GM04504 (cell line): ENCODE measurements around the gene POU2F1.

Experiments
- DNase-seq: peaks from one replicate; pipeline ENCODE4 v3.0.0-alpha.2; 2012; ENCODE audit warnings: low read depth

The POU2F1 gene

DNA sequence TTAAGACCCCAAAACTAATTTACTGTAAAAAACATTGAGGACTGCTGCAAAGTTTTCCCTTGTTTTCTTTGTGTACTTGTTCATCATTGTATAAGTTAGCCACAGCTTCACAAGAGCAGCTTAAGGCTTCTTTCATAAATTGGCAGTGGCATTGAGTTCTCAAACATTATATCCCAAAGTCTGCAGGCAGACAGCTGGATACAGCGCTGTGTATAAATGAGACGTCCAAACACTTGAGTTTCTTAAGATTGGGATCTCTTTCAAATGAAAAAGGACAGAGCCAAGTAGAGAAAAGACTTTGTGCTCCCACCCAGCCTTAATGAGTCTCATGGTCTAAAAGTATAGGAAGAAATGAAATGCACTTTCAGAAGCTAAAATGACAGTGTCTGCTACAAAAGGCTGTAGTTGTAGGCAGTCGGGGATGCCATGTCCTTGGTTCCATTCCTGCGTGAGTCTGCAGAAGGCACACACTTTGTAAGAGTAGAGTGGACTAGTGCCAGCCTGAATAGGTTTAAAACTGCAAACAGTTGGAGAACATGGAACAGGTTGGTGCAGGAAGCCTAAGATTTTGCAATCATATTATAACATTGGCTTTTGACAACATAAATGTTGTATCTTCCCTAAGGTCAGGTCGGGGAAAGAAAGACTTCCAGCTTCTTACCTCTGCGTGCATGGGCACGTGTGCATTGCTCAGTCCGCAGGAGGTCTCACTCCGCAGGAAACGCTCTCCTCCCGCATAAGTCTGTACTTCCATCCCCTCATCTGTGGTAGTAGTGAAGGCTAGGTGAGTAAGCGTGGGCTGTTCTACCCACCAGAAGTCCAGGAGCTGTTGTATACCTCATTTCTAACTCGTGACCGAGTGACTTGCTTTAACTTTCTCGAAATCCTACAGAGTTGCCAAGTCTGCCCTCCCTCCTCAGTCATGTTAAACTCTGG, 203.3 kb downstream of the POU2F1 start:
- no peak for DNase-seq

DNA sequence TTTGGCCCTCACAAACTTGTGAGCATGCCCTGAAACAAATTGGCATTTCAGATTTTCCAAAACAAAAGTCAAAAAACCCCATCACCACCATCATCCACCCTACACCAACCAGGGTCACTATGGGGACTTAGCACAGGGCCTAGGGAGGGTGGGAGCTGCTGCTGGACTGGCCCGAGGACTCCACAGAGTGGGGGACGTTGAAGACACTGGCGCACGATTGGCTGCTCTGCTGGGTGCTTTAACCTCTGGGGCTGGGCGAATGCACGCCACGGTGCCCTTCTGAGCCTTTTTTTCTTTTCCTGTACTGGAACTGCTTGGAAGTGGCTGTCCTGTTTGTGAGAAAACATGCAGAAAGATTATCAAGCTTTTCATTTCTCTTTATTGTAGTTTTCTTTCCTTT, 204.8 kb downstream of the POU2F1 start:
- DNase-seq: no peak

- DNase-seq: no peak
Measured at GRCh38 chr1:167426716-167427115, 206.0 kb downstream of the POU2F1 start.

GRCh38 chr1:167427848-167428247, 207.2 kb downstream of the POU2F1 start:
- peak; percentile 12 for DNase-seq

GRCh38 chr1:167428395-167428794, 207.7 kb downstream of the POU2F1 start:
- DNase-seq: peak; percentile 26

GRCh38 chr1:167429612-167430011, 208.9 kb downstream of the POU2F1 start:
- DNase-seq: no peak

DNA sequence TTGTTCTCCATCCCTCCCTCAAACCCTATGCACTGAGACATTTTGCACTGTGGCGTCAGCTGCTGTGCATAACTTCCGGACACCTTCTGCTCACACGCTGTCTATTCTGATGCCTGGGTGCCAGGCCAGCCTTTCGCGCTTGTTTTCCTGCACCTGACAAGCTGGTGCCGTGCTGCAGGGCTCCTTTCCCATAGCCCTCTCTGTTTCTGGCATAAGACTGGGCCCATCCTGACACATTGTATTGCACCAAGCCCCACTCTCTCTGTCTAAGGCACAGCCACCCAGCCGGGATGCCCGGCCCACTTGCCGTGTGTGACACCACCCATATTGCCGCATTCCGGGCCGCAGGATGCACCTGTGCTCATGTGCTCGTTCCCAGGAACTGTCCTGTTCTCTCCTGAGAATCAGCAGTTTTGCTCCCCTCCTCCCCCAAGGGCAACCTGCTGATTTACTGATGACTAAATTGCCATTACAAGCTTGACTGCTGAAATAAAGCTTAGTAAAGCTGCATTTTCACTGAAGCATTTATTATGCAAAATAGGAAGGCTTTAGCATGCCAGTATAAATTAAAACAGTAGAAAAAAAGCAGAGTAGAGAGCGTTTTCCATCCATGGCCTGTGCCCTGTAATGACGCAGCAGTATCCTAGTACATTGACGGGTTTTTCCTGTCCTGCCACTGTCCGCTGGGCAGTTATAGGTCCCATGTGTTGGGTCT, 209.6 kb downstream of the POU2F1 start:
- no peak for DNase-seq

- no peak for DNase-seq
Measured at GRCh38 chr1:167430849-167431242, 210.2 kb downstream of the POU2F1 start.

- no peak for DNase-seq
Measured at GRCh38 chr1:167431261-167431908, 210.7 kb downstream of the POU2F1 start.

GRCh38 chr1:167431909-167432650, 211.4 kb downstream of the POU2F1 start:
- DNase-seq: no peak

DNA sequence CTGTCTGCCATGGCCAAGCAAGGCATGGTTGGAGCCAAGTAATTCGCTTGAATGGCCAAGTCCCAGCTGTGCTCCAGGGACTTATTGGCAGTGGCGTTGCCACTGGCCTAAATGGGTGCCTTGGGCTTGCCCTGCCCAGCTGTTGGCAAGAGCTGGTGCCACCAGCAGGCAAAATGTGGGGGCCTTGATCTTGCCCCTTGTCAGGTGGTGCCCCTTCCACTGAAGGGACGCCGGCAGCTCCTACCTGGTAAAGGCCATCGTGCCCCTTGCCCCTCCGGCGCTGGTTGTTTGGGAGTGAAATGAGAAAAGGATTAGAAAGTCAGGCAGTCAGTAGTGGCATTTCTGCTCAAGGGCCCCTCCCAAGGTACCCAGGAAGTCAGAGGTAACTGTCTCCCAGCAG, 212.1 kb downstream of the POU2F1 start:
- no peak for DNase-seq

GRCh38 chr1:167433884-167434283, 213.2 kb downstream of the POU2F1 start:
- DNase-seq: no peak

- DNase-seq: no peak
Measured at GRCh38 chr1:167434306-167434705, 213.6 kb downstream of the POU2F1 start.

DNA sequence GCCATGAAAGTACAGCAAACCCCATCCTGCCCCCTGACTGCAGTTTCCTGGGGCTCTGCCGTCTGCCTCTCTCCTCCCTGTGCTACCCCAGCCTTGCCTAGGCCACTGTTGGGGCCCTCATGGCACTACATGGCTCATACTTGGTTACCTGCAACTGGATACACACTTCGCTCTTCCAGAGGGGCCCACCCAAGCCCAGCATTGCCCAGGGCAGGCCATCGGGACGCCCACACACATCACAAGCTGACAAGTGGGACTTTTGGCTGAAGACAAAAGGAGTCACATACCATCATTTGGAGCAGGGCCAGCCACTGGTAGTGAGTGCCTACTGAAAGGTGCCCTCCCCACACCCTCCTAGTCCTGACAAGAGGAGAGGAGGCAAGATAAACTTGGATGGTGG, 214.8 kb downstream of the POU2F1 start:
- no peak for DNase-seq

- no peak for DNase-seq
Measured at GRCh38 chr1:167438171-167439138, 217.8 kb downstream of the POU2F1 start.

DNA sequence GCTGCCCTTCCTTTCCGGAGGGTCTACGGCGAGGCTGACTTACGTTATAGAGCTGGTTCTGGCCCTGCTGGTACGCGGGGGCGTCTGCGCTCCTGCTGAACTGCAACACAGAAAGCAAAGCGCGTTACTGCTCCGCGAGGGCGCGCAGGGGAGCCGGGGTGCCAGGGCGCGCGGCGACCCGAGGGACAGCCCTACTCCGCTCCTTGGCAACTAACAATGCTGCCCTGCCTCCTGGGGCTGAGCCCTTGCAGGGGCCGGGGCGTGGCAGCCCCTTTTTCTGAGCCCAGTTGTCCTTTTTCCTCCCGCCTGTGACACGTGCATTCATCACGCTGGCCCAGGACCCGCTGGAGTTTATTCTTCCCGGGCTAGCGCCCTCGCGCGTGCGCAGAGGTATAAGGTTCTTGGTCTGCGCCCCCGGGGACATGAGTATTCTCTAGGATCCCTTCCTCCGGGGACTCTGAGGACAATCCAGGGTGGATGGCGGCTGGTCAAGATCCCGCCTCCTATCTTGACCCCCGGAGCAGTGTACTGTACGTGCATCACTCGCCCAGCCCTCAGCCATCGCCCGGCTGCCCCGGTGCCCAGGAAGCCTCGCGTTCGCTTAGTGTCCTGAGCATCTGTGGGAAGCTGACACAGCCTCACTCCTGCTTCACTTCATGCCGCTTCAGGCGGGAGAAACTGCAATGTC, 218.8 kb downstream of the POU2F1 start:
- DNase-seq: peak; percentile 6

DNA sequence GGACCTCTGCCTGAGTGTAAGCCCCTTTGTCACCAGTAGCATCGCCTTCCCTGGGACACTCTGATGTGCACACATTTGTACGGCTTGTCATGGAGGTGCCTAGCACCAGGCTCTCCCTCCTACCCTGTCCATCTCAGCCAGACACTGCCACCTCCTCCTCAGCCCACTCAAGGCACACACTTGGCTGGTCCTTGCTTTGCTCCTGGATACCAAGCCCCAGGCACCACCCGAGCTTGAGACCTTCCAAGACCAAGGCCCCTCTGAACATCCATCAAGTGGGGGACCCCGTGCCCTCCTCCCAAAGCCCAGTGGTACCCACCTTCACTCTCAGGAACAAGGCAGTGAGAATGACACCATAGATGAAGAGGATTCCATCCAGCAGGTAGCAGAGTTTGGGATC, 219.7 kb downstream of the POU2F1 start:
- no peak for DNase-seq

GRCh38 chr1:167440776-167441175, 220.1 kb downstream of the POU2F1 start:
- no peak for DNase-seq

GRCh38 chr1:167441222-167441621, 220.5 kb downstream of the POU2F1 start:
- no peak for DNase-seq

DNA sequence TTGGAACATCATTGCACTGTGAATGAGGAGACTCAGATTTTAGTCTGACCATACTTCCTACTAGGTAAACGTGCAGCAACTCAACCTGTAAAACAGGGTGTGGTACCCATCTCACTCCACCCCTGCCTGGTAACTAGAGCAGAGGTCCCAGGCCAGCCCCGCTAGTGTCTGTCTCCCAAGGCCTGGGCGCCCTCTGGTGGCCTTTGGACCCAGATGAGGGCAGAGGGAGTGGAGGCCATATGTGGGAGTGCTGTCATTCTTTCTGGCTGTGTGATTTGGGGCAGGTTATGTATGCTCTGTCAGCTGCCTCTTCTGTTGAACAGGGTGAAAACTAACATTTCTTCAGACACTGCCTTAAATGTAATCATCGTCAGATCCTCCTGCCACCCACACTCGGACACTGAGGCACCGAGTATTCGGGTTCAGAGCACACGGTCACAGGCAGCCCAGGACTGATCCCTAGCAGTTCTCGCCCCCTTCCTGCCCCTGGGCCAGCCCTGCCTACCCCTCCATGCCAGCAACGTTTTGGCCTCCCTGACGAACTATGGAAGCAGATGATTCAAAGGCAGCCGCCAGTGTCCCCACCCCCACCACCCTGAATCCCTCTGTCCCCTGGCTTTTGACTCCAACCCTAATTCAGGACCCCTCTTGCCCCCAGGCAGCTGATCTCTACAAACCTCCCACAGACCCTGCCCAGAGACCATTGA, 221.6 kb downstream of the POU2F1 start:
- peak; percentile 48 for DNase-seq
